HG03571 (cell line): ENCODE measurements around the gene NUDT1.

Experiments
- ATAC-seq: cut with Tn5 transposase; IDR thresholded peaks from one replicate; pipeline ENCODE4 v1.9.1; 2021; ENCODE audit not compliant: unreplicated experiment

The NUDT1 gene

DNA sequence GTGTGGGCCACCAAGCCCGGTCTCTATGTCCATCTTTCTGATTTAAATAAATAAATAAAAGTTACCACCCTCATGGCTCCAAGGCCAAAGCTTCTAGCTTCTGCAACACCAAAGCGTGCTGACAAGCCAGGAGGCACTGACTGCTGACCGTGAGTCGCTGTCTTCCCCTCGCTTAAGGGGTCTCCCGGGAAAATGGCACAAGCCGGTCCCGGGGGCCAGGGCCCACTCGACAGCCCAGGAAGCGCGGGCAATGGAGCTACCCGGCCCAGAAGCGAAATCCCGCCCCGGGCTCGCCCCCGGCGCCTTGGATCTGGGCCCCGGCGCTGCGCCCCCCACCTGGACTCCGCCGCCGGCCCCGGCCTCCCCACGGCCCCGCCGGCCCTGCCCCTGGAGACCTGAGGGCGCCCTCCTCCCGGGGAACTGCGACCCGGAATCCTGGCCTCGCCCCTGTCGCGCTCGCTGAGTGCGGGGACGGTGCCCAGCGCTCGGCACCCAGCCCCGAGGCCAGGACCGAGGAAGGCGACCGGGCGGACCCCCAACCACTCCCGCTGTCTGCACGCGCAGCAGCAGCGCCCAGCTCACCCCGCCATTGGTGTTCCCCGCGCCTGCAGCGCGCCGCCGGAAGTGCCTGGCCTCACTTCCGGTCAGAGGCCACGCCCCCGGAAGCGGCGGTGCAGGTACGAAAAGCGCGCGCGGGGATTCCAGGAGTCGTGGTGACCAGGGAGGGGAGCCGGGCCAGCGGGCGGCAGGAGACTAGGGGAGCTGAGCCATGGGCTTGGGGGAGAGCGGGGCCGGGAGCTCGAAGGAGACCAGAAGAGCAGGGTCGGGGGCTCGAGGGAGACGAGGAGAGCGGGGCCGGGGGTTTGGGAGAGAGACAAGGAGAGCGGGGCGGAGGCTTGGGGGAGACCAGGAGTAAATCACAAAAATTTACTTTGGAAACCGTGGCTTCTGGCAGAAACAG, at the start of gene NUDT1, which contains the start of gene MRM2:
Gene NUDT1, plus strand, starts transcription at position 647 of the 961 bp plus-strand sequence. CDS start 2,349 bp downstream, outside the sequence.
Gene MRM2, minus strand, starts transcription at position 626 of the 961 bp plus-strand sequence. Its CDS starts 36 bp downstream, at position 590.
- peak; percentile 57 for ATAC-seq

DNA sequence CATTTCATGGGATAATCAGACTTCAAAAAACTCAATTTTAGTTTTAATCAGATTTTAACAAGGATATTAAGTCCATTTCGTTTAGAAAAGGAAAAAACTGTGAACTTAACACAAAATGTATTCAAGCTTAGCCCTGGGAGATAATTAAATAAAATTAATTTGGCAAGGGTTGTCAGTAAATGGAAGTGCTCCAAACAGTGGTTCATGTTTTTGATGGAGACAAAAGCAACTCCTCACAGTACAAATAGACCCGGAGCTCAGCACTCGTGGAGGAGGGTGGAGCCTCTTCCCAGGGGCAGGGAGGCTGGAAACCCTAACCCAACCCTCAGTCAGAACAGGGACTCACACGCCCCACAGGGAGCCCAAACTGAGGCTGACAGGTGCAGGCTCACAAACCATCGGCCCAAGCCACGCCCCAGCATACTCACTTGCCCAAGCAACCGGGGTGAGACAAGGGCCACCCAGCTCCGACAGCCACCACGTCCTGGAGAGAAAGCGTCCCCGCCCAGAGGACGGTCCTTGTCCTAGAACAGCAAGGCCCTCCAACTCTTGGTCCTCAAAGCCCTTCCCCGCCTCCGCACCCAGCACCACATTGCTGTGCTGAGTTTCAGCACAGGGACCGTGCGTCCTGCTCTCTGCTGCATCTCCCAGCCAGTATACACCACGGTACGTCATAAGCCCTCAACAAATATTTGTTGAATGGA, 49.0 kb upstream of the NUDT1 start:
- no peak for ATAC-seq

DNA sequence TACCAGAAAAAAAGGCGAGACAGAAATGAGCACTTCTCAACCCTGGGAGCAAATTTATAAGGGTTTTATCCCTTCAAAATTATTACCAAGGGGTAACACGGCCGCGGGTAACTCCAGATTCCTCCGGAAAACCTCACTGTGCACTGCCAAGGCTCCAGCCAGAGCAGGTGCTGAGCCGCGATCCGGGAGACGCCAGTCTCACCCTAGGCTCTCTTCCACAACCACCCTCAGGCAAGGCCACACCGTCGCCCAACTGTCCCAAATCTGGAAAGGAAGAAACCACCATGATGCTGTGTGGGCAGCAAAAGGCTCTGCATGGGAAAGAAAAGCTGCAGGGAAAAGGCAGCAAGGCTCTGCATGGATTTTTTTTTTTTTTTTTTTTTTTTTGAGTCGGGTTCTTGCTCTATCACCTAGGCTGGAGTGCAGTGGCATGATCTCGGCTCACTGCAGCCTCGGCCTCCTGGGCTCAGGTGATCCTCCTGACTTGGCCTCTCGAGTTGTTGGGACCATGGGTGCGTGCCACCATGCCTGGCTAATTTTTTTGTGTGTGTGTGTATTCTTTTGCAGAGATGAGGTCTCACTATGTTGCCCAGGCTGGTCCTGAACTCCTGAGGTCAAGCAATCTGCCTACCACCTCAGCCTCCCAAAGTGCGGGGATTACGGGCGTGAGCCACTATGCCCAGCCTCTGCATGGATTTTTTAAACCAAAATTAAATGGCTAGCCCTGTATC, 48.3 kb upstream of the NUDT1 start:
- no peak for ATAC-seq

DNA sequence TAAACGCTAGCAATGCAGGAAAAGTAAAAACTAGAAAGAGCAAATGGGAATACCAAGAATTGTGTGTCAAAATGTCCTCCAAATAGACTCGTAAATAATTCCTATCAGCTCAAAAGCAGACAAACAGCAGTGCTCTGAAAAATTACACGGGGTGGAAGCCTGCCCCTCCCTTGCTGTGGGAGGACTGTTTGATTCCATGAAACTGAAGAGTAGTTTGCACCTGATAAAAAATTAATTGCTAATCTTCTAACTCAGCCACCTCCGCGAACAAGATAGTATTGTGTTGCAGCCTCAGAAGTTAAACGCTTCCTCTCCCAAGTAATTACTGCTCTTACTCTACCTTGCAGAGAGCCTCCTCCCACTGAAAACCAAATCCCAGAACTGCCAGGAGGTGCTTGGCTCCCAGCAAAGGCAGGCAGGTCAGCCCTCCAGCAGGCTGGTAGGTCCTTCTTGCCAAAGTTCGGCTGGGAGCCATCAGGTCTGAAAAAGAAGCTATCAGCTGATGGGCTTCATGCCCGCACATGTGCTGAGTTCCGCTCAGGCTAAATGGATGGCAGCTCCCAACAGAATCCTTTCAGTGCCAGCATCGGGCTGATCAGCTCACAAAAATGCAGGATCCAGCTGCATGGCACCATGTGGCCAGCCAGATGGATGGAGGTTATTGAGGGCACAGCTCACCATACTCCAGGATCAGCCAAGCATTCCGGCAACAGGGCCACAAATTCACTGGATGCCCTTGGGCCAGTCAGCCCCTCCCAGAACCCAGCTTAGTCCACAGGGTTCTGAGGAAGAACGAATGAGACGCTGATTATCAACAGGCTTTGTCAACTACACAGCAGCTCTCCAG, 46.4 kb upstream of the NUDT1 start:
- no peak for ATAC-seq

DNA sequence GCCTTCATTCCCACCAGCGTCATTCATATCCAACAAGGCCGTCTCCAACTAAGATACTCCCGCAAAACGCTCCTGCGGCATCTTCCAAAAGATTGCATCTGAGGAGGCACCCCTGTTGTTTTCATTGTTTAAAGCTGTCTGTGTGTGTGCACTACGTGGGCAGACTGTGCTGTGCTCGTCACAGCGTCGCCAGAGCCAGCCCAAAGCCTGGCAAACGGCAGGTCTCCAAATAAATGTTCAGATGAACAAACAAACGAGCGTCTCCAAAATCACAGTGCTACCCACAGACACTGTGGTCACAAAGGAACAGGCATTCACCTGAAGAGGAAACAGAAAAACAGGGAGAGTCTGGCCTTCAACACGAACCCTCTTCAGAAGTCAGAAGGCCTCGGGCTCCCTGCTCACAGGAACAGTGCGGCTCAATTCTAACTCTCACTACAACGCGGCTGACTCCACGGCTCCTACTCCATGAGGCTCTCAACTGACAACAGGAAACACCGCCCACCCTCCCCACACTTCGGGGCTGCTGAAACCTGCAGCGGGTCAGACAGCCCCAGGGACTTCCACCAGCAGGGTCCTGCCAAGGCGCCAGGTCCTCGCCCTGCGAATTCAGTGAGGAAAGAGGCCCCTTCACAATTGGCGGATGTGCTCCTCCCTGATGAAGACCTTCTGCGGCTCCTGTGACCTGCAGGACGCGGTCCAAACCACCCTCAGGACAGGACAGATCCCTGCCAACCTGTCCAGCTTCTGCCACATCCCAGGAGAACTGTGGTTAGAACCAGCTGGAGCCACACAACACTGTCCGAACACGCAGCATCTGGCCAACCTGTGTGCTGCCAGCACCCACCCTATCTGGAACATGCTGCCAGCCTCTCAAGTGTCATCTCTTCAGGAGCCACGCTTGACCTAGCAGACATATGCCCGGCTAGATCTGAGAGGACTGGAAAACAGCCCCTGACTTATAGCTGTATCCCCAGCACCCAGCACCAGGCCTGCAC, 45.3 kb upstream of the NUDT1 start:
- no peak for ATAC-seq

DNA sequence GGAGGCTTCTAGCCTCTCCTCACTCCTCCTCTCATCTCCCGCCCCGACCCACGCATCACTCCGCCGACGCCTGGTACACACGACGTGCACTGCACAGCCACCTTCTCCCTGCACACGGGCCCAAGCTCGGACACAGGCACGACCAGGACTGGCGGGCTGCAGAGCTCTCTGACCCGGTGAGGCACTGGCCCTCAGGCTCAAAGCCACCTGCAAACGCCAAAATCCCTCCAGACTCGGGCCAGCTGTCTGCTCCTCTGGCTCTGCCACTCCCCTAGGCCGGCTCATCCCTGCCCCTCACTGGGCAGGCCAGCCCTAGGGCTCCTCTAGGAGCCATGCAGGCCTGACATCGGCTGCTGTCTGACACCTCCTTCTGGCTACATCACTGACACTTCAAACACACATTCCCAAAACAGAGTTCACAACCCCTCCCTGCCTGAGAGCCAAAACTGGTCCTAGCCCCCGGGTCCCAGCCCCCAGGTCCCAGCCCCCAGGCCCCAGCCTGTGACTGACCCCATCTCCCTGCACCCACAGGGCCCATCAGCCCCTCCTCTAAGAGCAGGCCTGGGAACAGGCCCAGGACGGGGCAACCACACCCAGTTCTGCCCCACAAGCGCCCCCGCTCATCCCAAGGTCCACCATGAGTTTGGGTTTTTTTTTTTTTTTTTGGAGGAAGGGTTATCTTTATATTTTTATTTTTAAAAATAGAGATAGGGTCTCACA, 44.4 kb upstream of the NUDT1 start:
- ATAC-seq: no peak

DNA sequence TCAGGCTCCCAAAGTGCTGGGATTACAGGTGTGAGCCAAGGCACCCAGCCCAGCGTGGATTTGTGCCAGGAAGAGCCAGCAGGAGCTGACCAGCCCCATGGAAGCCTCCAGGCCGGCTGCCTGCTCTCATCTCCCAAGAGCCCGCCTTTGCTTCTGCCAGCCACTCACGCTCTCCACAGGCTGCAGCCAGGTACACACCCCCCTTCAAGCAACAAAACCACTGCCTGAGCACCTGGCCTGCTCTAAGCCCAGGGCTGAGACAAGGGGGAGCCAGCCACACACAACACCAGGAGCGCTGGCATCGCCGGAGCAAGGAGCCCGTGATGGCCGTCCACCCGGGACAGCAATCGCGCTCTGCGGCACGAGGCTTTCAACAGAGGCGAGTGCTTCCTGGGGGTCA, 43.8 kb upstream of the NUDT1 start:
- ATAC-seq: no peak

DNA sequence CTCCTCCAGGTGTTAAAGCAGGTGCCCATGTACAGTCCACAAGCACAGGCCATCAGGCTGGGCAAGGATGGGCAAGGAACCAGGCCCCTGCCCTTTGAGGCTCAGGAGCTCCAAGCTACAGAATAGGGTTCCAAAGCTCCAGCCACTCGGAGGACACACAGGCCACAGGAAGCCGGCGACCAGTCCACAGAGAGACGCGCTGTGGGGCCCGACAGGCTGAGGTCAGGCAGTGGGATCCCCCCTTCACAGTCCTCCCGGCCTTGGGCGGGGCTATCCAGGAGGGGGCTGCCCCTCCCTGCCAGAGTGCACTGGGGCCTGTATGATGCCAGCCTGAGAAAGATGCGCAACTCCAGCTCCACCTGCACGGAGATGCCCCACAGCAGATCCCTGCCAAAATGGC, 43.3 kb upstream of the NUDT1 start:
- no peak for ATAC-seq

DNA sequence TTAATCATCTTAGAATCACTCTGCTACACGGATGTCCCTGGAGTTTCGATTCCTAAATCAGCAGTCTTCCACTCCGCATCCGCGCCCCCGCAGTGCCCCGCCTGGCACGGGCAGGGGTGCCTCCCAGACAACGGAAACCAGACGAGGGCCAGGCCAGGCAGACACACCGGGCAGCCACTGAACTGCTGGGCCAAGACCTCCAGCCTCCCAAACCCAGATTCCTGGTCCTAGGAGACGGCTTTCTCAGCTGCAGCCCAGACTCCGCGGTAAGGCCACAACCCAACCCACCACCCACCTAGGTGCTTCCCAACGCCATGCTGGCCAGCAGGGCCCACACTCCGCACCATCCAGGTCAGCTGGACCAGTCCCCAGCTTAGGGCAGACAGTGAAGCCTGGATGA, 42.5 kb upstream of the NUDT1 start:
- no peak for ATAC-seq

DNA sequence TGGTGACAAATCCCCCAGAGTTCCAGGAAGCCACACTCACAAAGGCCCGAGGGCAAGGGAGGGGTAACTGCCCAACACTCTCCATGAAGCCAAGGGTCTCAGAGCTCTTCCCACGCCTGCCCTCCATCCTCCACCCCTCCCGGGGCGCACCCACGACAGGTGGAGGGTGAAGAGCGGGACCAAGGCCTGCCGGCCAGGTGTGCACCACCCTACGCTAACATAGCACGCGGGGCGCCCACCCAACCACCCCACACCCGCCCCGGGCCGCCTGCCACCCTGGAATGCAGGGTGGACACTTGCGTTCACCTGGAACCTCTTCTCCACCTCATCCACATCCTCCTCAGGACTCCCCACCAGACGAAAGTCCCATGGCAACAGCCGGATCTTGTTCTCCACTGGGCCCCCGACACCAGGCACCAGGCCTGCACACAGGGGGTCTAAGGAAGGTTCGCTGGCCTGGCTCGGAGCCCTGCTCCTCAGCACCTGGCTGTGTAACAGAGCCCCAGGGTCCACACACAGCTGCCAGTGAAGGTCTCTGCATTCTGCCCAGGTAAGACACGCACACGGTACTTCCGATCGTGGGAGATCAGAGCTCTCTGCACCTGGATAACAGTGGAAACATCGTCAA, 42.0 kb upstream of the NUDT1 start:
- ATAC-seq: no peak

DNA sequence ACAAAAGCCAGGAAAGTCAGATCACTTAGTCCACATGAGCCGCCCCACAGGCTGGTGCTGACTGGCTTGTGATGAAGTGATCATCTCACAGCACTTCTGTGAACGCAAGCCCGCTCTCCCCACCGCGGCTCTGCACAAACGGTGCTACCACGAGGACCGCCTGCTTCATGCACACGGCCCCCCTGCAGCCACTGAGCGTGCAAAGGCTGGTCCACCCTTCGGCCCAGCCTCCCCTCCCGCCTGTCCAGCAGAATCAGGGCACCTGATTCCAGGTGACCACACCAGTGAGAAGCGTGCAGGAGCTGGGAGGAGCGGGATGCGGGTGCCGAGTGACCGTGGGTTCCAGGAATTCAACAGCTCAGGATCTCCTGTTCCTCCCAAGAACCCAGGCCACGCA, 41.4 kb upstream of the NUDT1 start:
- no peak for ATAC-seq

DNA sequence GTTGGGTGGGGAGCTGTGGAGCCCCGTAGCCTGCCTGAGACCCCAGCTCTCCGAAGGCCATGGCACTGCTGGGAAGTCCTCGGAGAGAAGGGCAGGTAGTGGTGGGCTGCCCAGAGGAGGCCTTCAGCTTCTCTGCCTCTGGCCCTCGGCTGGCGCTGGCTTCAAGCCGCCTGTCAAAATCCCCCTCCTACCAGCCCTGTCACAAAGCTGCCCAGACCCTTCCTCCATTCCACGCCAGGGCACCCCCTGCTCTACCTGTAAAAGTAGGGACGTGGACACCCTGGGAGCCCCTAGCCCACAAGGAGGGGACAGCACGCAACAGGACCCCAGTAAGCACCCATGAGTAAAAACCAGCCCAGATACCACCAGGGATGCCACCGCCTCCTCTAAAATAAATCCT, 40.9 kb upstream of the NUDT1 start:
- ATAC-seq: no peak

DNA sequence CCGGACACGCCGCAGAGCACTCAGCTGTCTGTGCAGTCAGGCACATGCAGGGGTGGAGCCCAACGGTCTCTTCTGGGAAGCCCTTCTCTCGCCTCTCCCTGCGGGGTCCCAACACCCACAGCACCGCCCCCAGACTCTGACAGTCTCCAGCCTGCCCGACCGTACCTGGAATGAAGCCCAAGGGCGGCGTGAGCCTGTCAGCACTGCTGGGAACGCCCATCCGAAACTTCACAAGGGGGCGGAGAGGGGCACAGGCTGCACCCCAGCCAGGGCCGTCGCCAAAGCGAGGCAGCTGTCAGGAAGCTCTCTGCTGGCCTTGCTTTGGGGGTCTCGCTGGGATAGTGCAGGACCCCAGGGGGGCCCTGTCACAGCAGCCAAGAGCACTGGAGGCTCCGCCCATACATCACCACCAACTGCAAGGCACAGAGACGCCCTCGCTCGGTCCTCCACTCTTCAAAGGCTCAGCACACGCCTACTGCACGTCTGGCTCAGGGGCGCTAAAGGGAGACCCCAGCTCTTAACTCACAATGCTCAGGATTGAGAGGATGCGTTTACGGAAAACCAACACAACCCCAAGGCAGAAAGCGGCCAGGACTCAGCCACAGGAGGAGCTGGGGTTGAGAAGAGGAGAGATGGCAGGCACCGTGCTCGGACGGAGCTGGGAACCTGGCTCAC, 40.2 kb upstream of the NUDT1 start:
- no peak for ATAC-seq

DNA sequence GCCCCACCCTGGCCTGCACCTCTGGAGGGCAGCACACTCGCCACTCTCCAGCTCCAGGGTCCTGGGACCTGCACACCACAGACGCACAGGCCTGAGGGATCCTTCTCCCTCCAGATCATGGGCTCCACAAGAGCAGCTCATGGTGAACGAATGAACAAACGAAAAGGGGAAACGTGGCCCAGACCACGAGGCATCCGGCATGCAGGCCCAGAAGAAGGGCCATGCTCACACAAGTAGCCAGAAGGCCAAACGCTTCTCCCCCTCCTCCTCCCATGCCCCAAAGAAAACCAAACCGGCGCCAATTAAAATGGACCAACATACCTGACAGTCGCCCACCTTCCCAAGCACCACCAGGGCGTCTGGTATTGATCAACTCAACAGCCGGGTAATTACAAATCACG, 39.7 kb upstream of the NUDT1 start:
- no peak for ATAC-seq

DNA sequence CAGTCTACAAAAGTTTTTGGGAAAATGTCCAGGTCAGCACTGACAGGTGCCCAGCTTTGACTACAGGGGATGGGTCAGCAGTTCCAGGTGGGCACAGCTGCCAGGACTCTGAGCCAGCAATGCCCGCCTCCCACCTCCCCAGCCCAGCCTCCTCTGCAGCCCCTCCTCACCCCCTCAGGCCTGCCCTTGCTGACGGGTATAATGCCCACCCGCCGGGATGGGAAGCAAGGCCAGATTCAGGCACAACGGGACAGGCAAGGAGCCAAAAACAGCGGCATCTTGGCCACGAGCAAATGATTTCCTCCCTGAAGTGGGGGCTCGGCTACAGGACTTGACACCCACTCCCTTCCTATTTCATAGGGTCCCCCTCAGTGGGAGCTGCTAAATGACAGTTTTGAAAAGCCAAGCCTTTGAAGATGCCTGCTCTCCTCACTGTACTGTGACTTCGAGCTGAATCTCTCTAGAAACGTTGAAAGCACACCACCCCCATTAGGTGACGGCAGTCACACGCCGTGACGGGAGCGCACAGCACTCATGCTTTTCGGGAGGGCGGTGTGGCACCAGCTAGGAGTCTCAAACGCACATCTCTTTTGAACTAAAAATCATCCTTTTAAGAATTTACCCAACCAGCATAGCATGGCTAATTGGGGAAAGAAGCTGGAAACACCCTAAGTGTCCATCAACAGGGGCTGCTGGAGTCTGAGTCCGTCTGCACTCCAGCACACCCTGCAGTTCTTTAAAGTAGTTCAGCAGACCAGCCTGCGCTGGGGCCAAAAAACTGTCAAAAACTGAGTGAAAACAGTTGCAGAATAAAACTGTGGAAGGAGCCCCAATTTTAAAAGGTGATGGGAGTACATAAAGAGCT, 38.9 kb upstream of the NUDT1 start:
- no peak for ATAC-seq

DNA sequence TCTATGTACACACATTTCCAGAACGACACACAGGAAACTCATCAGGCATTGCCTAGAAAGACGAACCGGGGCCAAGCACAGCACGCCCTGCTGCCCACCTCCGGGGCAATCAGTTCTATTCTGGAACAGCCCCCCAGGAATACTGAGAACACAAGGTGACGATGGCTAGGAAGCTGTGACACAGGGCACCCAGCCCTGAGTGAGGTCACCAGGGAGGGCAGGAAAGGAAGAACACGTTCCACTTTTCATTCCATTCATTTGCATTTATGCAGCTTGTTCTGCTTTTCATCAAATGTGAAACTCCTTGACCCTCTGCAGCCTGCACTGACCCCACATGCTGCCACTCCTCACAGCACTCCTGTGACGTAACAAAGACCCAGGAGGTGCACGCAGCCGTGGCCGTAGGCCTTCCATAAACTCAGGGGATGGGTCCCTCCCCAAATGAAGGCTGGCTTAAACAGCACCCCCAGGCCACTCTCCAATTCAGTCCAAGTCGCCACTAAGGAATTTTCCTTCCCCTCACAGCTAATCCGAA, 38.2 kb upstream of the NUDT1 start:
- ATAC-seq: no peak
